Stimulated activated naive CD8-positive, alpha-beta T cell treated with anti-CD3 and anti-CD28 coated beads, Interleukin-15, Interleukin-2, amounts not matched to agents 100 ng/mL and 50 ng/mL, for 24 hours (primary cell): ENCODE measurements around the gene ZNF334.
A peak's percentile ranks its signal among the peaks of the same experiment; 100 is the strongest.

Source experiments
- H3K27ac Mint-ChIP-seq: one replicate; pipeline ENCODE4 v1.8.0; 2021; ENCODE audit warnings: mild to moderate bottlenecking, mixed read lengths
- H3K27me3 Mint-ChIP-seq: one replicate; pipeline ENCODE4 v1.8.0; 2021; ENCODE audit warnings: mixed read lengths
- H3K36me3 Mint-ChIP-seq: one replicate; pipeline ENCODE4 v1.8.0; 2021; ENCODE audit warnings: low read depth, mixed read lengths
- H3K4me1 Mint-ChIP-seq: one replicate; pipeline ENCODE4 v1.8.0; 2021; ENCODE audit warnings: low read depth, mixed read lengths
- H3K4me3 Mint-ChIP-seq: one replicate; pipeline ENCODE4 v1.8.0; 2021; ENCODE audit warnings: mild to moderate bottlenecking, mixed read lengths
- H3K9me3 Mint-ChIP-seq: one replicate; pipeline ENCODE4 v1.8.0; 2021; ENCODE audit warnings: mixed read lengths

ZNF334 gene

DNA sequence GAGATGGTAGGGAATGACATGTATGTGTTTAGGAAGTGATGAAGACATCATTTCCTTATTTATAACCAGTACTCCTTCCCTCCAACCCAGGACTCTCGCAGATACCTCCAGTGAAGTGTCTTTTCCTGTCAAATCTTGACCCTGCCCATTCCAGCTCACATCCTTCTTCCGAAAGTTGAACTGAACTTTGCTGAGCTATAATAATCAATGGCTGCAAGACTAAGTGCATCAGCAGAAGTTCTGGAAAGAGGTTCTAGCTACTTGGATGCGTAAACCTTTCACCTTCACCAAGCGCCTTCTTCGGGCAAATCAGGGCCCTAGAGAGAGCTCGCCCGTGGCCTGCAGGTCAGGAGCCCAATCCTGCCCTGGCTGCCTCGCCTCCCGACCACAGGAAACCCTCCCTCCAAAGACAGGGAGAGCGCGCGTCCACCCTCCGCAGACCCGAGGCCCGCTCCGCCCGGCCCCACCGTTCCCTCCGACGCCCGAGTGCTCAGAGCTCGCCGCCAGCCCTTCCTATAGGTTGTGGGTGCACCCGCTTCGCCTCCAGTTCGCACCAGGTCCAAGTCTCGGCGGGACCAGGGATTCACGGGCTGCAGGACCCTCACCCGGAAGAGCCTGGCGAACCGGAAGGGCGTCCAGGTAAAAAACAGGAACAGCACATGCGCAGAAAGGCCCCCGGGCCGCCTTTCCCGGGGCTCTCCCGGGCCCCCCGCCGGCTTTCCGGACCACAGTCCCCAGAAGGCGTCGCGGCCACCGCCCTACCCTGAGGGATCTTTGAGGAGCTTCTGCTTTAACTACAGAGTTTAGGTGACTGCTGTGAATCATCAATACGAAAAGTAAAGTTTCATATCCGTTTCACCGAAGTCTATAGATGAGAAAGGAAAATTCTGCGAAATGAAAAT lies at the start of gene ZNF334:
Gene ZNF334, minus strand, starts transcription at position 617 of the 902 bp plus-strand sequence. CDS start 1,457 bp downstream, outside the sequence.
- H3K4me3 Mint-ChIP-seq = peak within 1 kb of the TSS; percentile 85
- peaks cover 41% of the 10 kb centered on the region for H3K27me3 Mint-ChIP-seq
- peaks cover 23% of the 10 kb centered on the region for H3K4me1 Mint-ChIP-seq
- H3K9me3 Mint-ChIP-seq = no peaks in the 10 kb centered on the region
- peak within 1 kb of the TSS; percentile 65 for H3K27ac Mint-ChIP-seq
- peaks cover 8% of the 10 kb centered on the region for H3K36me3 Mint-ChIP-seq

DNA sequence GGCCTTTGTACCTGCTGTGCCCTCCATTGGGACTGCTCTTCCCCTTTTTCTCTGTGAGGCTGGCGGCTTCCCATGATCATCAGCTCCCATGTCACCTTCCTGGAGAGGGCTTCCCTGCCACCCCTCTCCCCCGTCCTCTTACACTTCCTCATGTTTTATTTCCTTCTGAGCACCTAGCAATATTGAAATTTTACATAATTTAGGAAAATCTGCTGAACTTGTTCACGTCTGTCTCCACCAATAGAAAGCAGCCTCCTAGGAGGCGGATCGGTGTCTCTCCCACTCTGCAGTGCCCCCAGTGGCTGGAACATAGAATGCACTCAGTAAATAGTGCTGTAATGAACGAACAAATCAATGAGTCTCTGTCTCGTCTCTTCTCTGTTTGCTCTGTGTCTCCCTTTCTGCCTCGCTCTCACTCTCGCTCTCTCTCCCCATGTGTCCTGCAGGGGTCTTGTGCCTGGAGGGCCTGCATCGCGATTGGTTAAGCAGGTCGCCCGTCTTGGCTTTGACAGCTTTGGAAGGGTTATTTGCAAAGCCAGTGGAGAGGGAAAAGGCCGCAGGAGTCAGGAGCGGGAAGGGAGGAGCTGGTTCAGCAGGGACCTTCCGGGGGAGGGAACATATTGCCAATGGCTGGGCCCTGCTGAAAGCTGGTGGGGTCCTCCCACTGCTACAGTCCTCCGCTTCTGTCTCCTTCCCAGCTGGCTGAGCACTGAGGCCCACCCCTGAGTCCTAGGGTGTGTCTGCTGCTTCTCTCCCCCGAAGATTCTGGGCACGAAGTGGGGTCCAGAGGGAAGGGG lies 49.2 kb upstream of the ZNF334 start:
- H3K4me3 Mint-ChIP-seq = no peak overlapping the region
- H3K36me3 Mint-ChIP-seq = no peaks in the 10 kb centered on the region
- H3K9me3 Mint-ChIP-seq = no peaks in the 10 kb centered on the region
- no peak overlapping the region for H3K27ac Mint-ChIP-seq
- H3K4me1 Mint-ChIP-seq = peaks cover 35% of the 10 kb centered on the region
- H3K27me3 Mint-ChIP-seq = peaks cover 7% of the 10 kb centered on the region

DNA sequence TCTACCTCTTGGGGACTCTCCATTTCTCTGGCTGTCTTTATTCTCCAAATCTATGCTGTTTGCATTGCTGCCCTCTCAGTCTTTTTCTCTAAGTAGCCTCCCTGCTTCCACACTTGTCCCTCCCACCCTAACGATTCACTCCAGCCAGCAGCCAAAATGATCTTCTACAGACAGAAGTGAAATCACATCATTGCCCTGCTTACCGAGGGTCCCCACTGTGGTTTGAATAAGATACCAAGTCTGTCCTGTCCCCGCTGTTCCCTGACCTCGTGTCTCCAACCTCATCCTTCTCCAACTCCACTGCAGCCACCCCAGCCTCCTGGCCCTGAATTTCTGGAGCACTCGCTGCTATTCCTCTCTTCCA lies 48.6 kb upstream of the ZNF334 start:
- H3K9me3 Mint-ChIP-seq = no peaks in the 10 kb centered on the region
- no peak overlapping the region for H3K27ac Mint-ChIP-seq
- H3K4me3 Mint-ChIP-seq = no peak overlapping the region
- H3K27me3 Mint-ChIP-seq = peaks cover 5% of the 10 kb centered on the region
- no peaks in the 10 kb centered on the region for H3K36me3 Mint-ChIP-seq
- peaks cover 41% of the 10 kb centered on the region for H3K4me1 Mint-ChIP-seq

- Mint-ChIP-seq H3K27ac (peak overlapping the region; percentile 47), H3K4me3 (no peak overlapping the region), H3K9me3 (no peaks in the 10 kb centered on the region), H3K36me3 (no peaks in the 10 kb centered on the region), H3K27me3 (no peaks in the 10 kb centered on the region), H3K4me1 (peaks cover 56% of the 10 kb centered on the region)
Measured at GRCh38 chr20:46559685-46560440, 46.5 kb upstream of the ZNF334 start.

GRCh38 chr20:46559001-46559400 lies 45.6 kb upstream of the ZNF334 start:
- H3K9me3 Mint-ChIP-seq = no peaks in the 10 kb centered on the region
- H3K4me1 Mint-ChIP-seq = peaks cover 65% of the 10 kb centered on the region
- no peaks in the 10 kb centered on the region for H3K27me3 Mint-ChIP-seq
- H3K4me3 Mint-ChIP-seq = no peak overlapping the region
- H3K36me3 Mint-ChIP-seq = no peaks in the 10 kb centered on the region
- H3K27ac Mint-ChIP-seq = no peak overlapping the region

GRCh38 chr20:46558511-46558959 lies 45.2 kb upstream of the ZNF334 start:
- no peaks in the 10 kb centered on the region for H3K36me3 Mint-ChIP-seq
- H3K27ac Mint-ChIP-seq = peak overlapping the region; percentile 53
- no peak overlapping the region for H3K4me3 Mint-ChIP-seq
- peaks cover 67% of the 10 kb centered on the region for H3K4me1 Mint-ChIP-seq
- H3K9me3 Mint-ChIP-seq = no peaks in the 10 kb centered on the region
- no peaks in the 10 kb centered on the region for H3K27me3 Mint-ChIP-seq

GRCh38 chr20:46557231-46557956 lies 44.0 kb upstream of the ZNF334 start:
- H3K4me1 Mint-ChIP-seq = peaks cover 67% of the 10 kb centered on the region
- H3K27me3 Mint-ChIP-seq = no peaks in the 10 kb centered on the region
- no peaks in the 10 kb centered on the region for H3K36me3 Mint-ChIP-seq
- no peak overlapping the region for H3K27ac Mint-ChIP-seq
- no peak overlapping the region for H3K4me3 Mint-ChIP-seq
- H3K9me3 Mint-ChIP-seq = no peaks in the 10 kb centered on the region

GRCh38 chr20:46555370-46555956 lies 42.1 kb upstream of the ZNF334 start:
- Mint-ChIP-seq H3K36me3 (no peaks in the 10 kb centered on the region), H3K4me1 (peaks cover 59% of the 10 kb centered on the region), H3K27me3 (no peaks in the 10 kb centered on the region), H3K27ac (no peak overlapping the region), H3K4me3 (no peak overlapping the region), H3K9me3 (no peaks in the 10 kb centered on the region)

GRCh38 chr20:46554828-46555227 lies 41.5 kb upstream of the ZNF334 start:
- Mint-ChIP-seq H3K27ac (no peak overlapping the region), H3K27me3 (no peaks in the 10 kb centered on the region), H3K36me3 (no peaks in the 10 kb centered on the region), H3K4me1 (peaks cover 53% of the 10 kb centered on the region), H3K9me3 (no peaks in the 10 kb centered on the region), H3K4me3 (no peak overlapping the region)

DNA sequence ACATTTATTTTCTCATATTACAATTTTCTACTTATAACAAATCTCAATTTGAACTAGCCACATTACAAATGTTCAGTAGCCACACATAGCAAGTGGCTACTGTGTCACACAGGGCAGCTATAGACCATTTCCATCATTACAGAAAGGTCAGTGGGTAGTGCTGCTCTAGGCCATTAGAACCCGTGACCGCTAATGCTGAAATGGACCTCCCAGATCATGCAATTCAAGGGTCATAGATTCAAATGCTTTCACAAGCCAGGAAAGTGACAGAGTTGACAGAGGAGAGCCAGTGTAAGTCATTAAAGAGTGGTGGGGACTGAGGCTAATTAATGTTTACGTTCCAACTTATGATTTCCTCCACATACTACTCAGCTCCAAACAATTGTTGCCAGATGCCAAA lies 40.6 kb upstream of the ZNF334 start:
- Mint-ChIP-seq H3K4me1 (peaks cover 46% of the 10 kb centered on the region), H3K9me3 (no peaks in the 10 kb centered on the region), H3K27me3 (no peaks in the 10 kb centered on the region), H3K4me3 (no peak overlapping the region), H3K36me3 (no peaks in the 10 kb centered on the region), H3K27ac (peak overlapping the region; percentile 36)

- Mint-ChIP-seq H3K9me3 (no peaks in the 10 kb centered on the region), H3K36me3 (no peaks in the 10 kb centered on the region), H3K4me3 (peak overlapping the region; percentile 72), H3K4me1 (peaks cover 34% of the 10 kb centered on the region), H3K27me3 (no peaks in the 10 kb centered on the region), H3K27ac (peak overlapping the region; percentile 85)
Measured at GRCh38 chr20:46552460-46553420, 39.4 kb upstream of the ZNF334 start.

DNA sequence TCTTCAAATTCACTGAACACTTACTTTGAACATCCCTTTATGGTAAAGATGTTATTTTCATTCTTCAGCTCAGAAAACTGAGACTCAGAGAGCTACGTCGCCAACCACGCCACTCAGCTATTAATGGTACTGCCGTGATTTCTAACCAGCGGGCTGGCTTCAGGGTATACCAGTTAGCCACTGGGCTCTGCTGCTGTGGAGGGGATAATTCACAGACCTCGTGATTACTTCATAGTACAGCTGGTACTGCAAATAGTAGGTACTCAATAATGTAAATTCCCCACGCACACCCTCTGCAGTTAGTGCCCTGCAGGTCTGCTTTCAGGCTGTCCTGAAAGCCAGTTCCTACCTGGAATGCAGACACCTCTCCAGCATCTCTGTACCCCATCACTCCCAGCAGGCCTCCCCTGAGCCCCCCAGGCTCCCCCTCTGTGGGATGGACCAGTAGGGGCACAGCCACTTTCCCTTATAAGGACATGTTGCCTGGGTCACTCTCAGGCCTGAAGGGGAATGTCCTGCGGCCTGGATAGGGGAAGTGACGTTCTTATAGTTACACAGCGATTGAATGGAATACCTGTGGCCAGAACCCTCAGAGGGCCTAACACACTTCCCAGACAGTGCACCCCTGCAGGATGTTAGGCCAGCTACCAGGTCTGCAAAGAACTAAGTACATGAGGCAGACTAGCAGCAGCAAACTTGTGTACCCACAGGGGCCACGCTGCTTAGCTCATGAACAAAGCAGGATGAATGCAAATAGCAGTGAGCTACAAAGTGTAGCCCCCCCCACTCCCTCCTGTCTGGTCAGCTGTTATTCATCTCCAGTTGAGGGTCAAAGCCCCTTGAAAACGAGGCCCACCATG lies 38.4 kb upstream of the ZNF334 start:
- no peaks in the 10 kb centered on the region for H3K9me3 Mint-ChIP-seq
- H3K27ac Mint-ChIP-seq = no peak overlapping the region
- H3K4me1 Mint-ChIP-seq = peaks cover 25% of the 10 kb centered on the region
- H3K27me3 Mint-ChIP-seq = no peaks in the 10 kb centered on the region
- H3K36me3 Mint-ChIP-seq = no peaks in the 10 kb centered on the region
- H3K4me3 Mint-ChIP-seq = no peak overlapping the region
